ENCODE measurements around the gene PLCXD3.
"Not testable (repeated sequence)": the region's sequence is repeated elsewhere in the genome, so short reads cannot be mapped to it uniquely, and the experiment has no call there.

PLCXD3 gene

GRCh38 chr5:41339339-41339738 is 171.1 kb downstream of the PLCXD3 start:
- no peak for DNase-seq

GRCh38 chr5:41338136-41338675 is 172.2 kb downstream of the PLCXD3 start:
- DNase-seq: no peak

- no peak for DNase-seq
Measured at GRCh38 chr5:41337724-41338123, 172.7 kb downstream of the PLCXD3 start.

- no peak for DNase-seq
Measured at GRCh38 chr5:41337216-41337615, 173.2 kb downstream of the PLCXD3 start.

- no peak for DNase-seq
Measured at GRCh38 chr5:41336471-41336870, 173.9 kb downstream of the PLCXD3 start.

GRCh38 chr5:41335596-41336181 is 174.7 kb downstream of the PLCXD3 start:
- DNase-seq: no peak

GRCh38 chr5:41334758-41335157 is 175.6 kb downstream of the PLCXD3 start:
- no peak for DNase-seq

GRCh38 chr5:41334221-41334620 is 176.2 kb downstream of the PLCXD3 start:
- DNase-seq: no peak

- no peak for DNase-seq
Measured at GRCh38 chr5:41325074-41325473, 185.3 kb downstream of the PLCXD3 start.

- not testable (repeated sequence) for DNase-seq
Measured at GRCh38 chr5:41322826-41323225, 187.6 kb downstream of the PLCXD3 start.

- DNase-seq: no peak
Measured at GRCh38 chr5:41312478-41313060, 197.8 kb downstream of the PLCXD3 start.

- DNase-seq: no peak
Measured at GRCh38 chr5:41312066-41312465, 198.3 kb downstream of the PLCXD3 start.

GRCh38 chr5:41309275-41309674 is 201.1 kb downstream of the PLCXD3 start:
- no peak for DNase-seq

- DNase-seq: no peak
Measured at GRCh38 chr5:41306005-41306404, 204.4 kb downstream of the PLCXD3 start.

GRCh38 chr5:41305056-41305455 is 205.3 kb downstream of the PLCXD3 start:
- DNase-seq: no peak

- no peak for DNase-seq
Measured at GRCh38 chr5:41296066-41296465, 214.3 kb downstream of the PLCXD3 start.

GRCh38 chr5:41291323-41291722 is 219.1 kb downstream of the PLCXD3 start:
- no peak for DNase-seq

GRCh38 chr5:41290810-41291209 is 219.6 kb downstream of the PLCXD3 start:
- DNase-seq: no peak

- DNase-seq: no peak
Measured at GRCh38 chr5:41289970-41290464, 220.4 kb downstream of the PLCXD3 start.

GRCh38 chr5:41286696-41287095 is 223.7 kb downstream of the PLCXD3 start:
- no peak for DNase-seq

- DNase-seq: no peak
Measured at GRCh38 chr5:41286165-41286564, 224.2 kb downstream of the PLCXD3 start.

GRCh38 chr5:41284938-41285337 is 225.5 kb downstream of the PLCXD3 start:
- no peak for DNase-seq

GRCh38 chr5:41281215-41281810 is 229.1 kb downstream of the PLCXD3 start:
- DNase-seq: no peak

- DNase-seq: no peak
Measured at GRCh38 chr5:41279040-41279439, 231.4 kb downstream of the PLCXD3 start.

Data from CD4-positive, alpha-beta T cell treated with Interleukin-12 subunit alpha and Interleukin-12 subunit beta, for 1 hour (primary cell).